ENCODE results near the gene TIGAR. TPM values are rescaled to one million over a fixed set of nuclear protein-coding genes. Genes with fewer than 3 reads are reported as not detected.
A peak's percentile ranks its signal among the peaks of the same experiment; 100 is the strongest.

The TIGAR gene
- polyA plus RNA-seq, 3 donors, result 5.5 to 16.0 (median 11.0) TPM

DNA sequence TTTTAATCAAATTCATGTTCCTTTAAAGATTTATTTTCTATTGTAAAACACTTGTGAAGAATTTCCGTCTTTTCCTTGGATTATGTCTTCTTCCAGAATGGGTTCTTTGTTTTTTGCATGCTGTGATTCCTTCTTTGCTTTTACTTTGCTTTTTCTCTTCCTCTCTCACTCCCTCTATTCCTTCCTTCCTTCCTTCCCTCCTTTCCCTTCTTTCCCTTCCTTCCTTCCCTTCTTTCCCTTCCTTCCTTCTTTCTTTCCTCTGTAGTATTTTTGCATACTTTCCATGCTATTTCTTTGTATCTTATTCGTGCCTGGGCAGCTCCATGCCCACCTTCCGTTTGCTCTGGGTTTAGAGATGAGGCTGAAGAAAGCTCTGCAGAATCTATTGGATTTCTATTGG, 80.1 kb downstream of the TIGAR start:
- DNase-seq, result no peak
- H3K9me3 Mint-ChIP-seq, result peaks cover 0 to 3% (median 0%) of the 10 kb centered on the region in 7 donors
- Histone ChIP-seq H3K27ac (ENCODE audit: low read depth in 1 of 2, low read length in 2 of 2) (no peak overlapping the region), H3K27me3 (ENCODE audit: control insufficient read depth in 2 of 2, insufficient read depth in 2 of 2, low read length in 2 of 2) (no peaks in the 10 kb centered on the region), H3K36me3 (replicated peaks in 1 of 2; ENCODE audit: control insufficient read depth in 1 of 2, insufficient read depth in 2 of 2, low read length in 2 of 2) (no peaks in the 10 kb centered on the region), H3K9ac (ENCODE audit: insufficient read depth, low read length, poor library complexity, severe bottlenecking) (no peak overlapping the region), H3K4me2 (replicated peaks; ENCODE audit: extremely low read depth, low read length, poor library complexity, severe bottlenecking) (no peak overlapping the region), H3K4me3 (replicated peaks in 1 of 3; ENCODE audit: low read depth in 2 of 3, low read length in 3 of 3) (no peak overlapping the region), H3K9me3 (replicated peaks in 1 of 2; ENCODE audit: control insufficient read depth in 1 of 2, insufficient read depth in 1 of 2, low read length in 2 of 2) (no peaks in the 10 kb centered on the region), H3K4me1 (ENCODE audit: control insufficient read depth in 1 of 2, insufficient read depth in 2 of 2, low read length in 2 of 2) (no peaks in the 10 kb centered on the region), H4K20me1 (ENCODE audit: insufficient read depth, low read length) (no peaks in the 10 kb centered on the region), H2AFZ (ENCODE audit: insufficient read depth, low read depth, low read length, poor library complexity, severe bottlenecking) (no peak overlapping the region), H3K79me2 (ENCODE audit: insufficient read depth, low read length) (no peaks in the 10 kb centered on the region)
- H3K27ac Mint-ChIP-seq, result no peak overlapping the region
- WGBS (ENCODE audit: insufficient coverage), result no CpG with 5 or more reads among the region's 3 CpGs
- no peaks in the 10 kb centered on the region for H3K4me1 Mint-ChIP-seq
- H3K36me3 Mint-ChIP-seq, result no peaks in the 10 kb centered on the region
- intact Hi-C loops (cut with micrococcal nuclease), result no loop called here
- TF ChIP-seq, protein P1, sequence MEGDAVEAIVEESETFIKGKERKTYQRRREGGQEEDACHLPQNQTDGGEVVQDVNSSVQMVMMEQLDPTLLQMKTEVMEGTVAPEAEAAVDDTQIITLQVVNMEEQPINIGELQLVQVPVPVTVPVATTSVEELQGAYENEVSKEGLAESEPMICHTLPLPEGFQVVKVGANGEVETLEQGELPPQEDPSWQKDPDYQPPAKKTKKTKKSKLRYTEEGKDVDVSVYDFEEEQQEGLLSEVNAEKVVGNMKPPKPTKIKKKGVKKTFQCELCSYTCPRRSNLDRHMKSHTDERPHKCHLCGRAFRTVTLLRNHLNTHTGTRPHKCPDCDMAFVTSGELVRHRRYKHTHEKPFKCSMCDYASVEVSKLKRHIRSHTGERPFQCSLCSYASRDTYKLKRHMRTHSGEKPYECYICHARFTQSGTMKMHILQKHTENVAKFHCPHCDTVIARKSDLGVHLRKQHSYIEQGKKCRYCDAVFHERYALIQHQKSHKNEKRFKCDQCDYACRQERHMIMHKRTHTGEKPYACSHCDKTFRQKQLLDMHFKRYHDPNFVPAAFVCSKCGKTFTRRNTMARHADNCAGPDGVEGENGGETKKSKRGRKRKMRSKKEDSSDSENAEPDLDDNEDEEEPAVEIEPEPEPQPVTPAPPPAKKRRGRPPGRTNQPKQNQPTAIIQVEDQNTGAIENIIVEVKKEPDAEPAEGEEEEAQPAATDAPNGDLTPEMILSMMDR (IDR thresholded peaks at IDR 0.05), result no peak
- peaks cover 9 to 11% (median 9%) of the 10 kb centered on the region in 3 donors for H3K27me3 Mint-ChIP-seq (ENCODE audit: low read depth in 3 of 3)
- peak overlapping the region in 1 of 2 donors; percentile 3 for H3K4me3 Mint-ChIP-seq

DNA sequence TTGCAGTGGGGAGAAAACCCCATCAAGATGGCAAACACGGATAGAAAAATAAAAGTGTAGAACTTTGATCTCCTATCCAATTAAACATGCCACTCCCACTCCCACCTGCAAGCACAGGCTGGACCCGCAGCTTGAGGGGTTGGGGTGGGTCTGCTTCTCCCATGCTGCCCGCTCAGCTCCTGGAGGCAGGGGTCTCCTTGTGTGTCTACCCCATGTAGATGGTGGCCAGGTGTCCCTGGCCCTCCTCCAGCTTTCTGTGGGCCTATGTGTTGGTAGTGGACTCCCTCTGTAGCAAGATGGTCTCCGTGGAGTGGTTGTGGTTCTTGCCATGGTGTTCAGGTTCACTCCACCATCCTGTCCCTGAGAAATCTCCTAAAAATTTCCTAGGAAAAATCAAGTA, 82.0 kb downstream of the TIGAR start:
- Histone ChIP-seq H2AFZ (ENCODE audit: insufficient read depth, low read depth, low read length, poor library complexity, severe bottlenecking) (no peak overlapping the region), H3K4me2 (replicated peaks; ENCODE audit: extremely low read depth, low read length, poor library complexity, severe bottlenecking) (no peak overlapping the region), H3K79me2 (ENCODE audit: insufficient read depth, low read length) (no peaks in the 10 kb centered on the region), H3K4me1 (ENCODE audit: control insufficient read depth in 1 of 2, insufficient read depth in 2 of 2, low read length in 2 of 2) (no peaks in the 10 kb centered on the region), H3K27me3 (ENCODE audit: control insufficient read depth in 2 of 2, insufficient read depth in 2 of 2, low read length in 2 of 2) (no peaks in the 10 kb centered on the region), H3K9me3 (replicated peaks in 1 of 2; ENCODE audit: control insufficient read depth in 1 of 2, insufficient read depth in 1 of 2, low read length in 2 of 2) (no peaks in the 10 kb centered on the region), H3K9ac (ENCODE audit: insufficient read depth, low read length, poor library complexity, severe bottlenecking) (no peak overlapping the region), H3K4me3 (replicated peaks in 1 of 3; ENCODE audit: low read depth in 2 of 3, low read length in 3 of 3) (no peak overlapping the region), H3K27ac (ENCODE audit: low read depth in 1 of 2, low read length in 2 of 2) (no peak overlapping the region), H4K20me1 (ENCODE audit: insufficient read depth, low read length) (no peaks in the 10 kb centered on the region), H3K36me3 (replicated peaks in 1 of 2; ENCODE audit: control insufficient read depth in 1 of 2, insufficient read depth in 2 of 2, low read length in 2 of 2) (no peaks in the 10 kb centered on the region)
- no peak for DNase-seq
- WGBS (ENCODE audit: insufficient coverage), result no CpG with 5 or more reads among the region's 4 CpGs
- no peak overlapping the region for H3K27ac Mint-ChIP-seq
- intact Hi-C loops (cut with micrococcal nuclease), result no loop called here
- H3K36me3 Mint-ChIP-seq, result no peaks in the 10 kb centered on the region
- TF ChIP-seq, protein P1 (IDR thresholded peaks at IDR 0.05), result no peak
- H3K27me3 Mint-ChIP-seq (ENCODE audit: low read depth in 3 of 3), result peaks cover 9 to 11% (median 9%) of the 10 kb centered on the region in 3 donors
- H3K4me1 Mint-ChIP-seq, result no peaks in the 10 kb centered on the region
- peaks cover 0 to 3% (median 0%) of the 10 kb centered on the region in 7 donors for H3K9me3 Mint-ChIP-seq
- H3K4me3 Mint-ChIP-seq, result no peak overlapping the region

Other genes with a start within 250 kb of the TIGAR start
- 1 to 10 TPM; 3.6 to 6.8 (median 3.9) TPM for gene CCND2, start 47.5 kb upstream of the TIGAR start, polyA plus RNA-seq
- not detected for gene FGF23, start 58.5 kb downstream of the TIGAR start, polyA plus RNA-seq
- not detected for gene FGF6, start 124.6 kb downstream of the TIGAR start, polyA plus RNA-seq
- gene RAD51AP1, start 217.7 kb downstream of the TIGAR start, polyA plus RNA-seq, result 1 to 10 TPM; 1.0 to 1.4 (median 1.3) TPM
- 10 to 100 TPM; 17.4 to 26.9 (median 22.4) TPM for gene DYRK4, start 241.0 kb downstream of the TIGAR start, polyA plus RNA-seq

Data from CD14-positive monocyte (primary cell).